Measurements from ENCODE around the gene CARD10. TPM values are rescaled to one million over a fixed set of nuclear protein-coding genes. Genes with fewer than 3 reads are reported as not detected.

CARD10 gene
- polyA plus RNA-seq, 1 donor from 2014 or later, result 0.36 TPM

- Histone ChIP-seq H3K9ac (ENCODE audit: low read length) (no peak overlapping the region), H3K9me3 (ENCODE audit: low read length) (no peaks in the 10 kb centered on the region), H3K27ac (ENCODE audit: low read length) (no peak overlapping the region), H3K9me2 (ENCODE audit: insufficient read depth, low read length) (no peaks in the 10 kb centered on the region), H2AFZ (ENCODE audit: low read depth, low read length) (no peak overlapping the region), H3K79me2 (replicated peaks; ENCODE audit: insufficient read depth, low read length) (no peaks in the 10 kb centered on the region), H3K36me3 (ENCODE audit: insufficient read depth, low read length) (no peaks in the 10 kb centered on the region), H3F3A (ENCODE audit: insufficient read depth, low read length, poor library complexity, severe bottlenecking) (no peaks in the 10 kb centered on the region), H4K20me1 (ENCODE audit: insufficient read depth) (no peaks in the 10 kb centered on the region), H3K4me3 (ENCODE audit: low read length) (no peak overlapping the region), H3K27me3 (ENCODE audit: insufficient read depth, low read depth, low read length) (no peaks in the 10 kb centered on the region), H3K4me2 (ENCODE audit: low read length) (no peak overlapping the region)
- no peak for TF ChIP-seq EP300 (conservative IDR thresholded peaks at IDR 0.05; ENCODE audit: poor library complexity, severe bottlenecking)
- TF ChIP-seq MXI1 (conservative IDR thresholded peaks at IDR 0.05; ENCODE audit: poor library complexity, severe bottlenecking), result no peak
- no peak for TF ChIP-seq CTCF (IDR thresholded peaks at IDR 0.05; ENCODE audit: poor library complexity, severe bottlenecking)
- no peak for TF ChIP-seq TAF1 (IDR thresholded peaks at IDR 0.05; ENCODE audit: low read depth)
- no peak for TF ChIP-seq RAD21 (conservative IDR thresholded peaks at IDR 0.05)
- no peak for TF ChIP-seq SMC3 (conservative IDR thresholded peaks at IDR 0.05; ENCODE audit: poor library complexity)
- no peak for TF ChIP-seq POLR2AphosphoS5 (IDR thresholded peaks at IDR 0.05)
- no peak for TF ChIP-seq REST (IDR thresholded peaks at IDR 0.05; ENCODE audit: borderline replicate concordance)
- no peak for TF ChIP-seq EZH2 (IDR thresholded peaks at IDR 0.05; ENCODE audit: borderline replicate concordance, insufficient read depth, low read length, poor library complexity, severe bottlenecking)
Measured at GRCh38 chr22:37545703-37546436, 26.7 kb upstream of the CARD10 start.

- Histone ChIP-seq H3K9ac (ENCODE audit: low read length) (no peak overlapping the region), H3K27ac (ENCODE audit: low read length) (no peak overlapping the region), H3K4me3 (ENCODE audit: low read length) (no peak overlapping the region), H4K20me1 (ENCODE audit: insufficient read depth) (no peaks in the 10 kb centered on the region), H3K4me2 (ENCODE audit: low read length) (no peak overlapping the region), H3K27me3 (ENCODE audit: insufficient read depth, low read depth, low read length) (no peaks in the 10 kb centered on the region), H3K9me3 (ENCODE audit: low read length) (no peaks in the 10 kb centered on the region), H3K36me3 (ENCODE audit: insufficient read depth, low read length) (no peaks in the 10 kb centered on the region), H3K9me2 (ENCODE audit: insufficient read depth, low read length) (no peaks in the 10 kb centered on the region), H3F3A (ENCODE audit: insufficient read depth, low read length, poor library complexity, severe bottlenecking) (no peaks in the 10 kb centered on the region), H2AFZ (ENCODE audit: low read depth, low read length) (no peak overlapping the region), H3K79me2 (replicated peaks; ENCODE audit: insufficient read depth, low read length) (no peaks in the 10 kb centered on the region)
- TF ChIP-seq EZH2 (IDR thresholded peaks at IDR 0.05; ENCODE audit: borderline replicate concordance, insufficient read depth, low read length, poor library complexity, severe bottlenecking), result no peak
- TF ChIP-seq REST (IDR thresholded peaks at IDR 0.05; ENCODE audit: borderline replicate concordance), result no peak
- TF ChIP-seq RAD21 (conservative IDR thresholded peaks at IDR 0.05), result no peak
- no peak for TF ChIP-seq TAF1 (IDR thresholded peaks at IDR 0.05; ENCODE audit: low read depth)
- no peak for TF ChIP-seq EP300 (conservative IDR thresholded peaks at IDR 0.05; ENCODE audit: poor library complexity, severe bottlenecking)
- TF ChIP-seq SMC3 (conservative IDR thresholded peaks at IDR 0.05; ENCODE audit: poor library complexity), result no peak
- no peak for TF ChIP-seq POLR2AphosphoS5 (IDR thresholded peaks at IDR 0.05)
- no peak for TF ChIP-seq CTCF (IDR thresholded peaks at IDR 0.05; ENCODE audit: poor library complexity, severe bottlenecking)
- TF ChIP-seq MXI1 (conservative IDR thresholded peaks at IDR 0.05; ENCODE audit: poor library complexity, severe bottlenecking), result no peak
Measured at GRCh38 chr22:37544955-37545702, 25.9 kb upstream of the CARD10 start.
